ENCODE results near the gene FNIP2. TPM values are rescaled to one million over a fixed set of nuclear protein-coding genes. Genes with fewer than 3 reads are reported as not detected.

Gene FNIP2
- total RNA-seq, 1 experiment from 2014 or later, result 16.1 TPM

- DNase-seq (ENCODE audit: low spot score), result no peak
- ChIA-PET POLR2A (ENCODE audit: low non-redundant PET) (interaction anchor here (0.7 kb wide), 1 partner anchor 18 kb away, joined by 4 read pairs; no protein-coding TSS in a partner anchor), CTCF (interaction anchor here (0.6 kb wide), 1 partner anchor 23 kb away, joined by 3 read pairs; no protein-coding TSS in a partner anchor)
- Histone ChIP-seq H3K4me1 (ENCODE audit: insufficient read depth, low read length, poor library complexity, severe bottlenecking) (peaks cover 10% of the 10 kb centered on the region), H3K4me3 (ENCODE audit: low read depth, low read length, poor library complexity, severe bottlenecking) (no peak overlapping the region), H3K27ac (ENCODE audit: low read depth, low read length, poor library complexity, severe bottlenecking) (no peak overlapping the region), H3K9me3 (ENCODE audit: low read depth, low read length, poor library complexity, severe bottlenecking) (no peaks in the 10 kb centered on the region), H3K36me3 (ENCODE audit: insufficient read depth, low read length, poor library complexity, severe bottlenecking) (no peaks in the 10 kb centered on the region), H3K27me3 (replicated peaks; ENCODE audit: insufficient read depth, low read depth, low read length, poor library complexity) (no peaks in the 10 kb centered on the region)
- intact Hi-C loops (cut with micrococcal nuclease; ENCODE audit: unreplicated experiment), result loop anchor here (5.0 kb wide), 1 partner anchor 223 kb away; no protein-coding TSS in a partner anchor
- no peak for TF ChIP-seq CTCF (conservative IDR thresholded peaks at IDR 0.05; ENCODE audit: low read depth, low read length)
- TF ChIP-seq EZH2 (IDR thresholded peaks at IDR 0.05; ENCODE audit: borderline replicate concordance, low read depth, low read length, poor library complexity, severe bottlenecking), result no peak
- no TSS peak for BruUV-seq (replicated peaks)
Observed at GRCh38 chr4:158873795-158874401, 105.1 kb downstream of the FNIP2 start.

- Histone ChIP-seq H3K4me3 (ENCODE audit: low read depth, low read length, poor library complexity, severe bottlenecking) (no peak overlapping the region), H3K27ac (ENCODE audit: low read depth, low read length, poor library complexity, severe bottlenecking) (no peak overlapping the region), H3K4me1 (ENCODE audit: insufficient read depth, low read length, poor library complexity, severe bottlenecking) (peaks cover 10% of the 10 kb centered on the region), H3K27me3 (replicated peaks; ENCODE audit: insufficient read depth, low read depth, low read length, poor library complexity) (no peaks in the 10 kb centered on the region), H3K36me3 (ENCODE audit: insufficient read depth, low read length, poor library complexity, severe bottlenecking) (no peaks in the 10 kb centered on the region), H3K9me3 (ENCODE audit: low read depth, low read length, poor library complexity, severe bottlenecking) (no peaks in the 10 kb centered on the region)
- ChIA-PET CTCF (no interaction called here), POLR2A (ENCODE audit: low non-redundant PET) (interaction anchor here (0.7 kb wide), 1 partner anchor 20 kb away, joined by 4 read pairs; no protein-coding TSS in a partner anchor)
- TF ChIP-seq EZH2 (IDR thresholded peaks at IDR 0.05; ENCODE audit: borderline replicate concordance, low read depth, low read length, poor library complexity, severe bottlenecking), result no peak
- DNase-seq (ENCODE audit: low spot score), result no peak
- intact Hi-C loops (cut with micrococcal nuclease; ENCODE audit: unreplicated experiment), result no loop called here
- BruUV-seq (replicated peaks), result no TSS peak
Observed at GRCh38 chr4:158875026-158875425, 106.2 kb downstream of the FNIP2 start.

GRCh38 chr4:158875455-158875854, 106.6 kb downstream of the FNIP2 start:
- peaks cover 10% of the 10 kb centered on the region for H3K4me1 ChIP-seq (ENCODE audit: insufficient read depth, low read length, poor library complexity, severe bottlenecking)
- intact Hi-C loops (cut with micrococcal nuclease; ENCODE audit: unreplicated experiment), result no loop called here
- CTCF ChIA-PET, result no interaction called here

More at GRCh38 chr4:158875455-158875854, 106.6 kb downstream of the FNIP2 start:
- BruUV-seq (replicated peaks), result no TSS peak
- Histone ChIP-seq H3K36me3 (ENCODE audit: insufficient read depth, low read length, poor library complexity, severe bottlenecking) (no peaks in the 10 kb centered on the region), H3K27ac (ENCODE audit: low read depth, low read length, poor library complexity, severe bottlenecking) (no peak overlapping the region), H3K9me3 (ENCODE audit: low read depth, low read length, poor library complexity, severe bottlenecking) (no peaks in the 10 kb centered on the region), H3K4me3 (ENCODE audit: low read depth, low read length, poor library complexity, severe bottlenecking) (no peak overlapping the region), H3K27me3 (replicated peaks; ENCODE audit: insufficient read depth, low read depth, low read length, poor library complexity) (no peaks in the 10 kb centered on the region)
- TF ChIP-seq EZH2 (IDR thresholded peaks at IDR 0.05; ENCODE audit: borderline replicate concordance, low read depth, low read length, poor library complexity, severe bottlenecking) (no peak), CTCF (conservative IDR thresholded peaks at IDR 0.05; ENCODE audit: low read depth, low read length) (no peak)
- DNase-seq (ENCODE audit: low spot score), result no peak
- POLR2A ChIA-PET (ENCODE audit: low non-redundant PET), result no interaction called here

All from A673 (cell line).